ENCODE measurements around the gene TDO2.
"Not testable (repeated sequence)": the region's sequence is repeated elsewhere in the genome, so short reads cannot be mapped to it uniquely, and the experiment has no call there.

Gene TDO2

GRCh38 chr4:155887847-155888570 lies 15.5 kb upstream of the TDO2 start:
- no peaks in the 10 kb centered on the region for H3K9me3 ChIP-seq (replicated peaks; ENCODE audit: low read length)
- H3K4me1 ChIP-seq (ENCODE audit: control insufficient read depth, insufficient read depth, low read length) = no peaks in the 10 kb centered on the region
- H3K27me3 ChIP-seq (ENCODE audit: control insufficient read depth, insufficient read depth, low read length) = no peaks in the 10 kb centered on the region
- no peaks in the 10 kb centered on the region for H3K36me3 ChIP-seq (ENCODE audit: insufficient read depth, low read length)
- no peak overlapping the region for H3K9ac ChIP-seq (ENCODE audit: low read depth, low read length)
- no peak overlapping the region for H3K4me2 ChIP-seq (ENCODE audit: low read length)
- H3K4me3 ChIP-seq (ENCODE audit: low read length) = no peak overlapping the region

- Histone ChIP-seq H3K9ac (ENCODE audit: low read depth, low read length) (no peak overlapping the region), H3K4me2 (ENCODE audit: low read length) (no peak overlapping the region), H3K4me1 (ENCODE audit: control insufficient read depth, insufficient read depth, low read length) (no peaks in the 10 kb centered on the region), H3K9me3 (replicated peaks; ENCODE audit: low read length) (no peaks in the 10 kb centered on the region), H3K27me3 (ENCODE audit: control insufficient read depth, insufficient read depth, low read length) (no peaks in the 10 kb centered on the region), H3K4me3 (ENCODE audit: low read length) (no peak overlapping the region), H3K36me3 (ENCODE audit: insufficient read depth, low read length) (no peaks in the 10 kb centered on the region)
These were observed 14.3 kb upstream of the TDO2 start for GRCh38 chr4:155889031-155889793.

GRCh38 chr4:155889946-155890345 lies 13.6 kb upstream of the TDO2 start:
- Histone ChIP-seq H3K4me3 (ENCODE audit: low read length) (no peak overlapping the region), H3K9me3 (replicated peaks; ENCODE audit: low read length) (no peaks in the 10 kb centered on the region), H3K4me1 (ENCODE audit: control insufficient read depth, insufficient read depth, low read length) (no peaks in the 10 kb centered on the region), H3K36me3 (ENCODE audit: insufficient read depth, low read length) (no peaks in the 10 kb centered on the region), H3K9ac (ENCODE audit: low read depth, low read length) (no peak overlapping the region), H3K27me3 (ENCODE audit: control insufficient read depth, insufficient read depth, low read length) (no peaks in the 10 kb centered on the region), H3K4me2 (ENCODE audit: low read length) (no peak overlapping the region)

DNA sequence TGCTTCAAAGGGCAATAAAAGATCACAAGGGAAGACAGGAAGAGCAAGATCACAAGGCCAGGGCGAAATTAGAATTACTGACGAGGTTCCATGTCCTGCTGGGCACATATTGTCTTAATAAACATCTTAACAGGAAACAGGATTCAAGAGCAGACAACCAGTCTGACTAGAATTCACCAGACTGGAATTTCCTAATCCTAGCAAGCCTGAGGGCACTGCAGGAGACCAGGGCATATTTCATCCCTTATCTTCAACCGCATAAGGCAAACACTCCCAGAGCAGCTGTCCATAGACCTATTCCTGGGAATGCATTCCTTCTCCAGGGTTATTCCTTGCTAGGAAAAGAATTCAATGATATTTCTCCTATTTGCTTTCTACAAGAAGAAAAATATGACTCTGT lies 12.4 kb upstream of the TDO2 start:
- H3K9ac ChIP-seq (ENCODE audit: low read depth, low read length) = no peak overlapping the region
- H3K4me2 ChIP-seq (ENCODE audit: low read length) = no peak overlapping the region
- no peak overlapping the region for H3K4me3 ChIP-seq (ENCODE audit: low read length)
- H3K27me3 ChIP-seq (ENCODE audit: control insufficient read depth, insufficient read depth, low read length) = no peaks in the 10 kb centered on the region
- no peaks in the 10 kb centered on the region for H3K36me3 ChIP-seq (ENCODE audit: insufficient read depth, low read length)
- H3K9me3 ChIP-seq (replicated peaks; ENCODE audit: low read length) = no peaks in the 10 kb centered on the region
- H3K4me1 ChIP-seq (ENCODE audit: control insufficient read depth, insufficient read depth, low read length) = no peaks in the 10 kb centered on the region

DNA sequence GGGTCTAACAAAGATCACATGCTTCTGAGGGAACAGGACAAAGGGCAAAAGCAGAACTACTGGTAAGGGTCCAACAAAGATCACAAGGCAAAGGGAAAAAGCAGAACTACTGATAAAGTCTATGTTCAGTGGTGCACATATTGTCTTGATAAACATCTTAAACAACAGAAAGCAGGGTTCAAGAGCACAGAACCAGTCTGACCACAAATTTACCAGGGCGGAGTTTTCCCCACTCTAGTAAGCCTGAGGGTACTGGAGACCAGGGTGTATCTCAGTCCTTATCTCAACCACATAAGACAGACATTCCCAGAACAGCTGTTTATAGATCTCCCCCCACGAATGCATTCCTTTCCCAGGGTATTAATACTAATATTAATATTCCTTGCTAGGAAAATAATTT lies 5.1 kb upstream of the TDO2 start:
- H3K4me2 ChIP-seq (ENCODE audit: low read length); H3K27me3 ChIP-seq (ENCODE audit: control insufficient read depth, insufficient read depth, low read length); H3K9ac ChIP-seq (ENCODE audit: low read depth, low read length); H3K36me3 ChIP-seq (ENCODE audit: insufficient read depth, low read length); H3K9me3 ChIP-seq (replicated peaks; ENCODE audit: low read length); H3K4me3 ChIP-seq (ENCODE audit: low read length); H3K4me1 ChIP-seq (ENCODE audit: control insufficient read depth, insufficient read depth, low read length): not testable (repeated sequence)

- Histone ChIP-seq H3K4me1 (ENCODE audit: control insufficient read depth, insufficient read depth, low read length) (no peaks in the 10 kb centered on the region), H3K9ac (ENCODE audit: low read depth, low read length) (no peak overlapping the region), H3K27me3 (ENCODE audit: control insufficient read depth, insufficient read depth, low read length) (peaks cover 8% of the 10 kb centered on the region), H3K4me3 (ENCODE audit: low read length) (no peak overlapping the region), H3K9me3 (replicated peaks; ENCODE audit: low read length) (no peaks in the 10 kb centered on the region), H3K36me3 (ENCODE audit: insufficient read depth, low read length) (no peaks in the 10 kb centered on the region), H3K4me2 (ENCODE audit: low read length) (no peak overlapping the region)
These were observed 3.6 kb upstream of the TDO2 start for GRCh38 chr4:155899891-155900290.

GRCh38 chr4:155900381-155900780 lies 3.1 kb upstream of the TDO2 start:
- Histone ChIP-seq H3K4me3 (ENCODE audit: low read length) (no peak overlapping the region), H3K4me1 (ENCODE audit: control insufficient read depth, insufficient read depth, low read length) (no peaks in the 10 kb centered on the region), H3K36me3 (ENCODE audit: insufficient read depth, low read length) (no peaks in the 10 kb centered on the region), H3K9ac (ENCODE audit: low read depth, low read length) (no peak overlapping the region), H3K4me2 (ENCODE audit: low read length) (no peak overlapping the region), H3K9me3 (replicated peaks; ENCODE audit: low read length) (no peaks in the 10 kb centered on the region), H3K27me3 (ENCODE audit: control insufficient read depth, insufficient read depth, low read length) (peaks cover 13% of the 10 kb centered on the region)

GRCh38 chr4:155901013-155901412 lies 2.5 kb upstream of the TDO2 start:
- H3K36me3 ChIP-seq (ENCODE audit: insufficient read depth, low read length) = no peaks in the 10 kb centered on the region
- peaks cover 19% of the 10 kb centered on the region for H3K27me3 ChIP-seq (ENCODE audit: control insufficient read depth, insufficient read depth, low read length)
- H3K4me1 ChIP-seq (ENCODE audit: control insufficient read depth, insufficient read depth, low read length) = peaks cover under 1% of the 10 kb centered on the region
- no peaks in the 10 kb centered on the region for H3K9me3 ChIP-seq (replicated peaks; ENCODE audit: low read length)
- no peak overlapping the region for H3K9ac ChIP-seq (ENCODE audit: low read depth, low read length)
- no peak overlapping the region for H3K4me3 ChIP-seq (ENCODE audit: low read length)
- H3K4me2 ChIP-seq (ENCODE audit: low read length) = no peak overlapping the region

GRCh38 chr4:155904331-155904730 lies 835 bp downstream of the TDO2 start:
- no peaks in the 10 kb centered on the region for H3K9me3 ChIP-seq (replicated peaks; ENCODE audit: low read length)
- no peaks in the 10 kb centered on the region for H3K36me3 ChIP-seq (ENCODE audit: insufficient read depth, low read length)
- no peak overlapping the region for H3K4me3 ChIP-seq (ENCODE audit: low read length)
- no peak overlapping the region for H3K9ac ChIP-seq (ENCODE audit: low read depth, low read length)
- no peak overlapping the region for H3K4me2 ChIP-seq (ENCODE audit: low read length)
- peaks cover 15% of the 10 kb centered on the region for H3K4me1 ChIP-seq (ENCODE audit: control insufficient read depth, insufficient read depth, low read length)
- H3K27me3 ChIP-seq (ENCODE audit: control insufficient read depth, insufficient read depth, low read length) = peaks cover 31% of the 10 kb centered on the region

- peaks cover 15% of the 10 kb centered on the region for H3K4me1 ChIP-seq (ENCODE audit: control insufficient read depth, insufficient read depth, low read length)
- H3K4me3 ChIP-seq (ENCODE audit: low read length) = peak overlapping the region; percentile 18
- no peaks in the 10 kb centered on the region for H3K9me3 ChIP-seq (replicated peaks; ENCODE audit: low read length)
- H3K27me3 ChIP-seq (ENCODE audit: control insufficient read depth, insufficient read depth, low read length) = peaks cover 31% of the 10 kb centered on the region
- peak overlapping the region; percentile 50 for H3K4me2 ChIP-seq (ENCODE audit: low read length)
- H3K36me3 ChIP-seq (ENCODE audit: insufficient read depth, low read length) = no peaks in the 10 kb centered on the region
- no peak overlapping the region for H3K9ac ChIP-seq (ENCODE audit: low read depth, low read length)
These were observed 3.2 kb downstream of the TDO2 start for GRCh38 chr4:155906554-155907247.

DNA sequence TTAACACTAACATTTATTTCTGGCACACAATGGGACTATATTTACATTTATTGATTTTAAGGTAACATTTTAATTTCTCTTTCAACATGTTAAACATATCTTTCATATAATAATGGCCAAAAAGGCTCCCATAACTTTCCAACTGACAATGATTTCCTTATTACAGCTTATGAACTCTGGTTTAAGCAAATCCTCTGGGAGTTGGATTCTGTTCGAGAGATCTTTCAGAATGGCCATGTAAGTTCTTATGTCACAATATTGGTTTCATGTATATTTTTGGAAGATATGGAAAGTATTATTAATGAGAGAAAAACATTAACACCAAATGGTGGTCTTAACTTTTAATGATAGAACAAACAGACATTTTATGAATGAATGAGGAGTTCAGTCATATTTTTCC lies 4.1 kb downstream of the TDO2 start:
- Histone ChIP-seq H3K4me2 (ENCODE audit: low read length) (peak overlapping the region; percentile 50), H3K36me3 (ENCODE audit: insufficient read depth, low read length) (no peaks in the 10 kb centered on the region), H3K9ac (ENCODE audit: low read depth, low read length) (peak overlapping the region; percentile 41), H3K27me3 (ENCODE audit: control insufficient read depth, insufficient read depth, low read length) (peaks cover 31% of the 10 kb centered on the region), H3K4me1 (ENCODE audit: control insufficient read depth, insufficient read depth, low read length) (peaks cover 15% of the 10 kb centered on the region), H3K4me3 (ENCODE audit: low read length) (no peak overlapping the region), H3K9me3 (replicated peaks; ENCODE audit: low read length) (no peaks in the 10 kb centered on the region)

Measured in skeletal muscle satellite cell (primary cell).